ENCODE data around the gene LCE3C.
"Not testable (repeated sequence)": the region's sequence is repeated elsewhere in the genome, so short reads cannot be mapped to it uniquely, and the experiment has no call there.

Gene LCE3C, protein sequence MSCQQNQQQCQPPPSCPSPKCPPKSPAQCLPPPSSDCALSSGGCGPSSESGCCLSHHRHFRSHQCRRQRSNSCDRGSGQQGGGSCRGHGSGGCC

DNA sequence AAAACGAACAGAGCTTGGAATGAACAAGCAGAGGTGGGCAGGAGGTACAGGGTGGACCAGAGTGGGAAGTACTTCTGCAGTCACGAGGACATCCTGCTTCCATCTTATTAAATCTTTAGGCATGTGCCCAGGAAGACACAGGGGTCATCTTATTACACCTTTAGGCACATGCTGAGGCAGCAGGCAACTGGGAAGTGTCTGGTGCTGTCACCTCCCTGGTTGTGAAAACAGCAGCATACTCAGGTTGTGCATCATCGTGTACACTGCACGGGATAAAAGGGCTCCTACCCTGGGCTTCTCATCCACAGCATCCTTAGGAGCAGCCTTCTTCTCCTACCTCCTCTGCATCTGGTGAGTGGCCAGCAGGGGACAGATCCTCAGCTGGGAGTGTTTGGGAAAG lies at the start of gene LCE3C:
Gene LCE3C (plus strand): TSS at position 301 of the 400 bp plus-strand sequence. CDS start 498 bp downstream, outside the sequence.
- no peak for DNase-seq (ENCODE audit: low spot score)

DNA sequence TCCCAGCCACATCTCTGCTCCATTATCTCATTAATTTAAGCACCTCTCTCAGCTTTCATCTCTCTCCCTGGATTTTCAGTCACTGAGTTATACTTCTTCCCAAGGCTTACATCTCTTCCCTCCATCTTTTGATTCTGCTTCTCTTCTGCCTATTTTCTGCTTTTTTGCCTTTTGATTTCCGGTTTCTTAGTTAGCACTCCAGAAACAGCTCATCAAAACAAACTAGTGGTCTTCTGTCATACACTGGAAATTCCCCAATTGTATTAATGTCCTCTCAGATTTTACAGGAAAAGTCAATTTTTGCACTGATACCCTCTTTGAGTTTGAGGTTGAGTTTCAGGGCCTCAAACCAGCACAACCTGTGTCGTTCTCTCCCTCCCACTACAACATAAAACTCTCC lies 34.9 kb upstream of the LCE3C start:
- DNase-seq (ENCODE audit: low spot score): no peak

DNA sequence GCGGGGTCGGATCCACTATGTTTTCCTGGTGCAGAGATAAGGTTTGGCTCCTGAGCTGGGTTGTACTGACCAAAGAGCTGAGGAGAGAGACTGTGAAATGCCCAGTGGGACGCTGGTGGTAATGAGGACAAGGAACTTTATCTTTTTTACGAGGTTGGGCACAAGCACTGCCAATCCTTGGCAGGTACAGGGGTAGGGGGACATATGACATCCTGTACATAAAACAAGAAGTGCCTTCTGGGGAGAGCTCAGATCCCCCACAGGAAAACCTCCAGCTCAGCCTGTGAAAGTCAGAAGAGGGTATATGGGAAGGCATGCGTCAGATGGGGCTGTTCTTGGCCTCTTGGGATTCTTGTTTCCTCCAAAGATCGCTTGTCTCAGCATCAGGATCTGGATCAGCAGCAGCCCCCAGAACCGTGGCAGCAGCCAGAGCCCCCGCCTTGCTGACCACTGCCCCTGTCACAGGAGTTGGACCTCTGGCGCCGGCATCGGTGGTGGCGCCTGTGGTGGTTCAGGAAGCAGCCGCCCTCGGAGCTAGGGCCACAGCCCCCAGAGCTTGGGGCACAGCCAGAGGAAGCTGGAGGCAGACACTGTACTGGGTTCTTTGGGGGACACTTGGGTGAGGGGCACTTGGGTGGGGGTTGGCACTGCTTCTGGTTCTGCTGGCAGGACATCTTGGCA lies 34.4 kb upstream of the LCE3C start:
- no peak for DNase-seq (ENCODE audit: low spot score)

DNA sequence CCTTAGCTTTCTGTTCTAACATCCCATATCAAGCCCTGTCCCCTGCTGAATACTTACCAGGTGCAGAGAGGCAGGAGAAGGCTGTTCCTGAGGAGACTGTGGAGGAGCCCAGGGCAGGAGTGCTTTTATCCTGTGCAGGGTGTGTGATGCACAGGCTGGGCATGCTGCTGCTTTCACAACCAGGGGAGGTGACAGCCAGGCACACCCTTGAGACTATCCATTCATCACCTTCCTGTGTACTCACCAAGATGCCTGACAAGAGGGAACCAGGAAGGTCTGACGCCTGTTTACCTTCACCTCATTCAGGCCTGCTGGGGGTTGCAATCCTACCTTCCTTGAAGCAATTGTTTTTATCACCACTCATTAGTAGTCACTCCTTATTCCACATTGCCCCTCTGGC lies 33.4 kb upstream of the LCE3C start, which contains the start of gene LCE3E:
Gene LCE3E (minus strand): TSS at position 100 of the 400 bp plus-strand sequence. CDS start 572 bp downstream, outside the sequence.
- DNase-seq (ENCODE audit: low spot score): no peak

DNA sequence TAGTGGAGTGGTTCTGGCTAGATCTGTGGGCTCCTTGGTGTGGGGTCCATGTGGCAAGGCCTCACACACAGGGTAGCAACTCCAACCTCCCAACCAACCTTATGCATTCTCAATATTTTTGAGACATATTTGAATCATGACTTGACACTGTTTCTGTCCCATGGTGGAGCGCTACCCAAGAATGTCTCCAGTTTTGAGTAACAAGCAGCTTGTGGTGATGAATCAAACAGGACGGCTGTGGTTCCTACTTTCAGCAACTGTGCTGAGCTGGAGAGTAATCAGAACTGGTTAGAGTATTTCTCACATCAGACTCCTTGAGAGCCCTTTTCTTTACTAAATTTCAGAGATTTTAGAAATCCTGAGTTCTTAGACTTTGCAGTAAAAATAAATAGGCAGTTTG lies 22.9 kb upstream of the LCE3C start:
- no peak for DNase-seq (ENCODE audit: low spot score)

DNA sequence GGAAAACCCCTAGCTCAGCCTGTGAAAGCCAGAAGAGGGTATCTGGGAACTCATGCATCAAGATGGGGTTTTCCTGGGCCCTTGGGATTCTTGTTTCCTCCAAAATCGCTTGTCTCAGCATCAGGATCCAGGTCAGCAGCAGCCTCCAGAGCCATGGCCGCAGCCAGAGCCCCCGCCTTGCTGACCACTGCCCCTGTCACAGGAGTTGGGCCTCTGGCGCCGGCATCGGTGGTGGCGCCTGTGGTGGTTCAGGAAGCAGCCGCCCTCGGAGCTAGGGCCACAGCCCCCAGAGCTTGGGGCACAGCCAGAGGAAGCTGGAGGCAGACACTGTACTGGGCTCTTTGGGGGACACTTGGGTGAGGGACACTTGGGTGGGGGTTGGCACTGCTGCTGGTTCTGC lies 20.5 kb upstream of the LCE3C start:
- not testable (repeated sequence) for DNase-seq (ENCODE audit: low spot score)

DNA sequence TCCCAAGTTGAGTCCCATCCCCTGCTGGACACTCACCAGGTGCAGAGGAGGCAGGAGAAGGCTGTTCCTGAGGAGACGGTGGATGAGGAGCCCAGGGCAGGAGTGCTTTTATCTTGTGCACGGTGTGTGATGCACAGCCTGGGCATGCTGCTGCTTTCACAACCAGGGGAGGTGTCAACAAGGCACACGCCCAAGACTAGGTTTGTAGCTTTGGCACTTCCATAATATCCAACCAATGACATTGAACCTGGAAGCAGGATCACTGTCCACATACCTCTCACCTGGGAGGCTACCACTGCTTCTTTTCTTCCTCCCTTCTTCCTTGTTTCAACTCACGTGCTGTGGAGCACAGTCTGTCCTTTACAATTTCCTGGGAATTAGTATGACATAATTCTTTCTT lies 19.6 kb upstream of the LCE3C start, which contains the start of gene LCE3D:
Gene LCE3D (minus strand): TSS at position 84 of the 400 bp plus-strand sequence. CDS start 580 bp downstream, outside the sequence.
- DNase-seq (ENCODE audit: low spot score): no peak

DNA sequence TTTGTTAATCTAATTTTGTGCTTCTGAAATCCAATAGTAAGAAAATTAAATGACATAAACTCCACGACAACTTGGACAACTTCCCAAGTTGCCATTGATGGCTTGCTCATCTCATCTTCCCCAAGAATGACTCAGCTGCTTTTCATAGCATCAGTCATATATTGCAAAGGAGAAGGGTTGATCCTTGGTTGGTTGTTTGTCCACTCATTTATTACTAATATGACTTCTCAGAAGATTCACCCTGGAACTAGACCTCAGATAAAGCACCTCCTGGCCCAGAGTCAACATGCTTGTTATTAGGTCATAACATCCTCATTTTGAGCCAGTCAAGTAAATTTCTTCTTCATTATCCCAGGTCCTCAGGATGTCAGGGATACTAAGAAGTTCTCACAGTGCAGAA lies 17.4 kb upstream of the LCE3C start:
- no peak for DNase-seq (ENCODE audit: low spot score)

DNA sequence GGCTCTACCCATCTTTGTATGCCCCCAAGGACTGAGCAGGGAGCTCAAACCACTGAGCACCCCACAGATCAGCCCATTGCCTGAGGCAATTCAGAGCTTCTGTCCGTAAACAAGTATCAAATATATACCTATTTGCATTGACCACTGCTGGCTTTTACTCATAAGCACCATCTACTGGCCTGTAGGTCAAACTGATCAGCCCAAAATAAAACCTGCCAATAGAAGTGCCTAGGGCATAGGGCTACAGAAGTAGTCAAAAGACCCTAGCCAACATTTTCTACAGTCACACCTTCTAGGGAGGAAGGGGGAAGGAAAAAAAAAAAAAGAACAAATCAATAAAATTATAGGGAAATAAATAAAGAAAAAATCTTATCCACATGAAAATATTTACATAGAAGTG lies 14.4 kb upstream of the LCE3C start:
- DNase-seq (ENCODE audit: low spot score): no peak

DNA sequence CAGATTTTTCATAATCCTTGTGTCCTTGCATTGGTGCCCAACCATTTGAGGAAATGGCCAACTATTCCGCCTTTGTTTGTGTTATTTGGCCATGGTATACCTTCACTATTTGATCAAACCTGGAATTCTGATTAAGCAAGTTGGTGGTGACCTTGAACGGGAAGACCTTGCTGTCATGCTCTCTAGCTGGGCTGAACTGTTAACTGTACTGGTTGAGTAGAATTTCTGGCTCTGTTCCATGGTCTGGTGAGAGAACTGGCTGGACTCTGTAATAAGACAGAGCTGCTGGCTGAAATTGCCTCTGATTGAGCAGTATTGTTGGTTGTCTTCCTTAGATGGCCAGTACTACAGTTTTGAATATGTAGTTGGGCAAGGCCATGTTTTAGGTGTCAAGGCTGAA lies 3.0 kb upstream of the LCE3C start:
- DNase-seq (ENCODE audit: low spot score): no peak

DNA sequence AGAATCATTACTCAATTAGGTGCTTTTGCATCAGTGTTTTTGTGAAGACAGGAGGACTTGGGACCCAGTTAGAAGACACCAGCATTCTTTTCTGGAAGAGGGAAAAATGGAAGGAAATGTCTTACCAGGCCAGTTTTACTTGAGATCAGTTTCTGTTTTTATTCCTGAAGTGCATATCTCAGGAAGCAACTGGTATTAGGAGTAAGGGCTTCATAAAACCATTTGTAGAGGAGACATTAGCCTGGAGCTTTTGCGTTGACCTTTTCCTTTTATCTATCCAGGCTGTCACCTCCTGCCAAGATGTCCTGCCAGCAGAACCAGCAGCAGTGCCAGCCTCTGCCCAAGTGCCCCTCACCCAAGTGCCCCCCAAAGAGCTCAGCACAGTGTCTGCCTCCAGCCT lies 13.5 kb downstream of the LCE3C start, which contains the start of gene LCE3B:
Gene LCE3B (plus strand): TSS at position 301 of the 400 bp plus-strand sequence. CDS start 0 bp downstream, at position 301.
- no peak for DNase-seq (ENCODE audit: low spot score)

DNA sequence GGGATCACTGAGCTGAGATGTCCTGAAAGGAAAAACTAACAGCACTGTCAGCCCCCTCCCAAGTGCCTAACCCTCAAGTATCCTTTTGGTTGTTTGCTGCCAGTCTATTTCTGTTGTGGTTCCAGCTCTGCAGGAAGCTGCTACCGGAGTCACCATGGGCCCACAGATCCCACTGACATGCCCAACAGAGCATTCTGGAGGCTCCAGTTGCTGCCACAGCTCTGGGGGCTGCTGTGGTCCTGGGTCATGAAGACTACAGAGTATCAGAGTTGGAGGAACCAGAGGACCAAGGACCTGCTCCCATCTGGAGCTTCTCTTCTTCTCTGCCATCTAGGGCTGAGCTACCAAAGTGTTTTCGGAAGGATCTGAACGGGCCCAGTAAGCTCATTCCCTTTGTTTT lies 22.0 kb downstream of the LCE3C start:
- DNase-seq (ENCODE audit: low spot score): no peak

DNA sequence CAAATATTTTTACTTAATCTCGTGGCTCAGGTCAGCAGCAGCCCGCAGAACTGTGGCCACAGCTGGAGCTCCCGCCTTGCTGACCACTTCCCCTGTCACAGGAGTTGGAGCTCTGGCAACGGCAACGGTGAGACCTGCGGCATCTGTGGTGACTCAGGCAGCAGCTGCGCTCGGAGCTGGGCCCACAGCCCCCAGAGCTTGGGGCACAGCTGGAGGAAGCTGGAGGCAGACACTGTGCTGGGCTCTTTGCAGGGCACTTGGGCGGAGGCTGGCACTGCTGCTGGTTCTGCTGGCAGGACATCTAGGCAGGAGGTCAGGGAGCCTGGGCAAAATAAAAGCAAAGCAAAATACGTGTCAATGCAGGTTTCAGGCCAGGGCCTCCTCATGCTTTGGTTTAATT lies 22.8 kb downstream of the LCE3C start, which contains the start of gene LCE3A:
Gene LCE3A (minus strand): TSS at position 301 of the 400 bp plus-strand sequence. CDS start 0 bp downstream, at position 301.
- DNase-seq (ENCODE audit: low spot score): no peak

DNA sequence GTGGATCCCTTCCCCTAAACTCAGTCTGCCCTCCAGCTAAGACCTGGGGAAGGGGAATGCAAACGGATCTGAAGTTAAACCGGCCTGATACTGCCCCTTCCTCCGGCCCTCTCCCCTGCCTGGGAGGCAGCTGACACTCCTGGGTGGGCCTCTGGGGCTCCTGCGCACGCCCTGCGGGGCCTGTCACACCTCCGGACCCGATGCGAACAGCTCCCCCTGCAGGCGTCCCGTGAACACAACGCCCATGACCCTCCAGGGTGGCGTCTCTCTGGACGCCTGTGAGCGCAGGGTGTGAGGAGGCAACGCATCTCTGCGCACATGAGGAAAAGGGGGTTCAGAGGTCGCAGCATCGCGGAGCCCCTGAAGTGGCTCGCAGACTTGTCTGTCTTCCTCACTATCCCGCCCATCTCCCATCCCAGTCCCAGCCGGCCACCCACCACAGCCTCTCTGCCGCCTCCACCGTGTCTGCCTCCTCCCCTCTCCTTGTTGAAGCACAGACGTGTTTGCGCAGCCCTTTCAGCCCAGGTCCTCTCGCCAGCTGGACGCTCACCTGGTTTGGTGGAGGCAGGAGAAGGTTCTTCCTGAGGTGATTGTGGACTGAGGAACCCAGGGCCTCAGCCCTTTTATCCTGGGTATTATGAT lies 23.3 kb downstream of the LCE3C start:
- peak; percentile 1 for DNase-seq (ENCODE audit: low spot score)

DNA sequence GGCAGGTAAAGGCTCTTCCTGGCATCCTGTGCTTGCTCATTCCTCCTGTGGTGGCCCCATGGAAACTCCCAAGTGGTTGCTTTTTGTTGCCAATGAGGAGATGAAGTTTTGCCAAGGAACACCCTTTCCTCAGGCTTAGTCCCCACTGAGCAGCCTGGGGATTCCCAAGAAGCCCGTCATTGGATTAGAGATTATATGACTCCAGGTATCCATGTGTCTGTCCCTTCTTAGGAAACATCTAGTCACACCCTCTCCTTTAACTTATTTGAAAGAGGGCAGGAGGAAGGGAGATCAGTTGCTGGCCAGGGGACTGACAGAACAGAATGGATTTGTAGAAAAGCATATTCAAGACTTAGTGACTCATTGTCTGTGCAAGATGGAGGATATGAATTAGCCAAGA lies 26.7 kb downstream of the LCE3C start:
- DNase-seq (ENCODE audit: low spot score): no peak

DNA sequence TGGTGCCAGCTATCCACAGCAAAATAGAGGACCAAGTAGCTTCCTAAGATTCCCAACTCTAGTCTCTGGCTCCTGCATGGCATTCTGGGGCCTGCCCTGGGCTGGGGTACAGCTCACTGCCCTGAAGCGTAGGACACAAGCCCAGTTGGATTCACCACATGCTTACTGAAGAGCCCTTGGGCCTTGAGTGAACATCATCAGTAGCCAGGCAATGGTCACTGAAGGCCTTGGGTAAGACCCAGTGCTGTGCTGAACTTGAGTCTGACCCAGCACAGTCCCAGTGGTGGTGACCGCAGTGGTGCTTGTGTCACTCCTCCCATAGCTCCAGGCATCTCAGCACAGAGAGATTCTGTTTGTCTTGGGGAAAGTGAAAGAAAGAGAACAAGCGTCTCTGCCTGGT lies 30.6 kb downstream of the LCE3C start:
- DNase-seq (ENCODE audit: low spot score): no peak

DNA sequence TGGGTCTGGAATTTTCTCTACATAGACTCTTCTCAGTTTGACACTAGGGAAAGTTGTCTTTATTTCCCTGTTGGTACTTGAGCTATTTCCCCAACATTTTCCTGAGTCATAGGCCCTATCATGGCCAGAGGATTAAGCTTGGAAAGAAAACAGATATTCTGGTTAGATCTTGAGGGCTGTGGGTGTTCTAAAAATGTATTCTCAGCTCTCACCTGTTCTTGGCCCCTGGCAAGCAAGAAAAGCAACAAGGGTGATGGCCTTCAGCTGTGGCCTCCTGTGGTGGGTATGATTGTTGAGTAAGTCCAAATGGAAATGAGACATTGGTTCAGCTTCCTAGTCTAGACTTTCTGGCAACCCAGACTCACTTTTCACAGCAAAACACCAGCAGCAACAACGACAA lies 40.3 kb downstream of the LCE3C start:
- DNase-seq (ENCODE audit: low spot score): no peak

DNA sequence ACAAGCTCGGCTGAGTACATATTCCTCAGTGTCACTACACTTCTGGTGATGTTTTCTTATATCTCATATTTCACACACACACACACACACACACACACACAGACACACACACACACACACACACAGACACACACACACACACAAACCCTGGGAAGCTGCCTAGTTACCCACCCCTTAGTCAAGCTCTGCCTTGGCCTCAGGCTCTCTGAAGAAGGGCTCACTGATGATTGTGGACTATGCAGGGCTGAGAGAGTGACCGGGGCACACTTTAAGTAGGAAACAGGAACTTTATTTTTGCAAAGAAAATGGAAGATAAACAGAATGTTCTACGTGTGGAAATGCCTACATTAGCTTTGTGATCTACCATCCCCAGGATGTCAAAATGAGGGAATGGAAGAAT lies 43.9 kb downstream of the LCE3C start:
- DNase-seq (ENCODE audit: low spot score): no peak

DNA sequence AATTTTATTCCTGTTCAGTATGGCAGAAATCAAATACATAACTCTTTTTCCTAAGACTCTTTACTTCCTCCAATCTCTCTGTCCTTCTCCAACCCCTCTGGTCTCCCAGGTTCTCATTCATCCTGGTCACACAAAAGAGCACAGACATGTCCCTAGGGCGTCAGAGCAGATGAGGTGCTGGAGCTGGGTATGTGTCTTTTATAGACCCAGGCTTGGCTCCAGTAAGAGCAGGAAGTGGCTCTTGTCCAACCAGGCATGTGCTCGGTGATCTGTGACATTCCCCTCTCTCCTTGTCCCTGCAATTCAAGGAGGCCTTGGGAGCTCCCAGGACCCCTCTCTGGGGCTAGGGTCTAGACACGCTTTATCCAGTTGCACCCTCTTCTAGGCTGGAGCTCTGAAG lies 45.1 kb downstream of the LCE3C start:
- DNase-seq (ENCODE audit: low spot score): no peak

DNA sequence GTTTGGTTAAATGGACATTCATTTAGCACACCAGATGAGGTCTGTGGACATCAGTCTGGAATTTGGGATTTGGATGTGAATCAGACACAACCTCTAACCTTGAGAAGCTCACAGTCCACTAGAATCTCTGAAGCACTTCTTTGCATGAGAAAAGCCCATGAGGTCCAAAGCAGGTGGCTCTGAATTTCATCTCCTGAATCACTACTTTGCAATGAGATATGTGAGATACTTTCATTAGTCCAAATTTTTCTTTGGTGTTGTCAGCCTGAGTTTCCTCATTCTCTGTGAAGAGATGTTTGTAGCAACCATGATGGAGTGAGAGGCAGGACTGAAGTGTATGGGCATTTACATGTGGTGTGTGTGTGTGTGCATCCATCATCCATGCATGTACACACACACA lies 46.6 kb downstream of the LCE3C start:
- DNase-seq (ENCODE audit: low spot score): no peak

Data from cerebellar cortex (tissue), 1 donor.